DMS153 treated with DMSO at 0.1 percent for 48 hours (cell line): ENCODE data around the gene ESRRG.
A peak's percentile ranks its signal among the peaks of the same experiment; 100 is the strongest.
"Not testable (repeated sequence)": the region's sequence is repeated elsewhere in the genome, so short reads cannot be mapped to it uniquely, and the experiment has no call there.

Experiments used
- DNase-seq: peaks from one replicate; lab custom pipeline; 2025; ENCODE audit not compliant: unreplicated experiment; lab: John Stamatoyannopoulos, UW

Gene ESRRG

DNA sequence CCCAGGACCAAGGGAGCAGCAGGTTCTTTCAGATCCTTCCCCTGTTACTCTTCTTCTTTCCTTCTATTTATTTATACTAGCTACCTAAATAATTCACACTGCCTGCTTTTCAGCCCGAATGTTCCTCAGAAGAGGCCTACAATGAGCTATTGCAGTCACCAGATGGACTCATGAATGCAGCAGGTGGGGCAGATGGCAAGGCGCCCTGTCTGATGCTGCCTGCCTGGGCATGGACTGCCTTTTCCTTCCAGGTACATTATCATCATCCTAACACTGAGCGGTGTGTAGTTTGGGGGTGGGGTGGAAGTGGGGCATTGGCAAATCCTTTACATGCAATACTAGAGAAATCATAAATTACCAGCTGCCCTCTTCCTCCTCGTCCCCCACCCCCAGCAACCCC lies 17.6 kb downstream of the ESRRG start:
- DNase-seq, result peak; percentile 97

- DNase-seq, result not testable (repeated sequence)
Observed at GRCh38 chr1:216704065-216704464, 19.2 kb downstream of the ESRRG start.

DNA sequence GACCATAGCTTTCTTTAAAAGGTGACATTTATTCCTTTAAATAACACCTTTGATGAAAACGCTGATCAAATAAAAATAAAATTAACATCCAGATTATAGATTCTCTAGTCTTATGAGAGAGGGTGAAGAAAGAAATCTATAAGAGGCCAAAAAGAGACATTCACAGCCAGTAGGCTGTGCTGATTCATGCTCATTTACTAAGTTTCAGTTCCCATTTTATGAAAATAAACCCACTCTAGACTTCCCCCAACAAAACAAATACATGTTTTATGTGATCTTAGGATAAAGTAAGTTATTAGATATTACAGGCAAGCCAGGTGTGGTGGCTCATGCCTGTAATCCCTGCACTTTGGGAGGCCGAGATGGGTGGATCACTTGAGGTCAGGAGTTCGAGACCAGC lies 21.1 kb downstream of the ESRRG start:
- no peak for DNase-seq

DNA sequence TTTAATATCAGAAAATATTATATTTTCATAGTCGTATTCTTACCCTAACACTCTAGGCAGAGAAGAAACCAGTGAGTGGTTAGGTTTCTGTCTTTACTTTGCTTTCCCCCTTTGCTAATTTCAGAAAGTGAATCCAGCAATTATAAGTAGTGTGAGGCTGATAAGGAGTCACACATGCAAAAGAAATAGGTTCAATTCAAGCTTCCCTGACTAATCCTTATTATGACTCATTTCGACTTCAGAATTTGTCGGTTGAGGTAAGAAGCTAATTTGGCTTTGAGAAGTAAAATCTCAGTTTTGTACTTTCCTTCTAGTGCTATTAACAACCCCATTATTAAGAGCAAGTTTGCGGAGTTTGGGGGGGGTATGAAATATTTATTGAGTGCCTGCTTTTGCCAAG lies 22.4 kb downstream of the ESRRG start:
- no peak for DNase-seq

DNA sequence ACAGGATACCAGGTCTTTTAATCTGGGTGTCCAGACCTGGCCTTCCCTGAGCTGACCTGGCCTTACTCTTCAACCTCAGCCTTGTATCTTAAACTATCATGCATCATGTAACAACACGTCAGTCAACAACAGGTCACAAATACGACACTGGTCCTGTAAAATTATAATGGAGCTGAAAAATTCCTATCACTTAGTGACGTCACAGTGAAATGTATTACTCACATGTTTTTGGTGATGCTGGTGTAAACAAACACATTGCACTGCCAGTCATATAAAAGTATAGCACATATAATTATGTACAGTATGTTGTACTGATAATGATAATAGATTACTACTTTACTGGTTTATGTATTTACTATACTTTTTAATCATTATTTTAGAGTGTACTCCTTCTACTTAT lies 31.5 kb downstream of the ESRRG start:
- DNase-seq, result no peak

DNA sequence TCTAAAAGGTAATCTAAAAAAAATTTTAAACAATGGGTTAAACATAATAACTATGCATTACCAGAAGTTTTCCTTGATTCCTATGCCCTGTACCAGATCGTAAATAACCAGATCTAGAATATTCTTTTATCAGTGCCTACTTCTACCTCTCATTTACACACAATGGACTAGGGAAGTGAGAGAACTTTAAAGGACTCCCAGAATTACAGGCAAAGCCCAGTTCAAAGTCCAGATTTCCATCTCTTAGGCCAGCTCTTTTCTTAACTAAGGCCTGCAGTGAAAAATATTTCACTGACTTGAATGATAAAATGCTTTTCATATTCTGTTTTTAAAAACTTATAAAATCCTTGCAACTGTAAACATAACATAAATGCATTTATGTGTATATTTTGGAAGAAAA lies 32.6 kb downstream of the ESRRG start:
- DNase-seq, result no peak

- DNase-seq, result no peak
Observed at GRCh38 chr1:216688127-216688657, 35.0 kb downstream of the ESRRG start.

GRCh38 chr1:216686860-216687766 lies 36.1 kb downstream of the ESRRG start:
- DNase-seq, result no peak

DNA sequence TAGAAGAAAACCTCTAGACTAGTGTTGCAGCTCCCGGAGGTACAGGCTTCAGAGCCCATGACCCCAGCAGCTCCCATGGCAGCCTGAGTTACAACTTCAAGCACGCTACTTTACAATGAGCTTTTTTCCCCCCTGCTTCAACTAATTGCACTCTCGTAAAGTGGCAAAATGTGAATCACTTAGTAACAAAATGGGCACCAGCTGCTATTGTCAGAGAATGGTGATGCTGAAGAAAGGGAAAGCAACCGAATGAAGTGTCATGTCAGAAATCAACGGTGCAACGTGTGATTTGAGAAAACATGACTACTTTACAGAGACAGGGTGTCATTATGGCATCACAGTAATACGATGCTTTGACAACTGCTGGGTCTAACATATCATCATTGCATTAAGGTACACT lies 40.5 kb downstream of the ESRRG start:
- DNase-seq, result no peak

- DNase-seq, result no peak
Observed at GRCh38 chr1:216679108-216679507, 44.1 kb downstream of the ESRRG start.

DNA sequence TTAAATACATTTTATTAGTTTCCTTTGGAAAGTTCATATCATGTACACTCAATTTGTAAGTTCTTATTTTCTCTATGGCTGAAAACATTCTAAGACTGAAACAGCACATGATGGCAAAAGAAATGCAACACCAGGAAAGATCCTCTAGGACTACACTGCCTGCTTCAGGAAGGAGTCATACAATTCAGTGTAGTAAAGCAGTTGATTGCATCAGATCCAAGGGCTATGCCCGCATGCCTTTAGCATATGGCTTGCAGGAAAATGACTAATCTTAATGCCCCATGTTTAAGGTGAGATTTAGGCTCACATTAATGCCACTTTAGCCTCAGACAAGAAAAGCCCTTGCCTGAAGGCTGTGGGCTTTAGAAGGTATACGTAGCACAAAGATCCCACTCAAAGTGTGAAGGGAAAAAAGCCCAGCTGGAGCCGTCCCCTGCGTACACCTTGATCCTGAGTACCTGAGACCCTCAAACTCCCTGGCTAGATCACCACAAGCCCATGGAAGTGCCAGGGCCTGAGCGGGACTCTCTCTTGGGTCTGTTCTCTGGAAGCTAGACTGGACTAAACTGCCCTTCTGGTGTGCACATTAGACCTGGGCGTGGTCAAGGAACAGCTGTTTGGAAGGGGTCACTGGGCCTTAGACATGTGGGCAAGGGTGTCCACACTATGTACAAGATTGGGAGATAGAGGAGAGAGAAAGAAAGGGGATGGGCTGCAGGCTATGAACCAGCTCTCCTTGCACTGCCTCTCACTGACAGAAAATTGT lies 52.9 kb downstream of the ESRRG start:
- DNase-seq, result no peak

- DNase-seq, result no peak
Observed at GRCh38 chr1:216666441-216666840, 56.8 kb downstream of the ESRRG start.

DNA sequence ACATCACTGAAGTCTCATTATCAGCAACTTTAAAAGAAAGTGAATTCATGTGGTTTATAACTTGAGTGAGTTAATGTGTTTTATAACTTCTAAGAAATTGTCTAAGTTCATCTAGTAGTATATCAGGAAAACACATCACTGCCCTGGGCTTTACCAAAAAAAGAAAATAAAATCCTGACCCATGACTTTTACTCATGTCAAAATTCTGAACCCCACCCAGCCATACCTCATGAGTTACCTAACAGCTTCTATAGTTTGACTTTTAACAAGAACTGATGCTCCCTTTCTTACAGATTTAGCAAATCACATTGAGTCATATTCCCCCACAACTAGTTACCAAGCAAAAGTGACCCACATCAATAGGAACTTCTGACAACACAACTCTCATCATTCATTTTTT lies 57.4 kb downstream of the ESRRG start:
- DNase-seq, result no peak

DNA sequence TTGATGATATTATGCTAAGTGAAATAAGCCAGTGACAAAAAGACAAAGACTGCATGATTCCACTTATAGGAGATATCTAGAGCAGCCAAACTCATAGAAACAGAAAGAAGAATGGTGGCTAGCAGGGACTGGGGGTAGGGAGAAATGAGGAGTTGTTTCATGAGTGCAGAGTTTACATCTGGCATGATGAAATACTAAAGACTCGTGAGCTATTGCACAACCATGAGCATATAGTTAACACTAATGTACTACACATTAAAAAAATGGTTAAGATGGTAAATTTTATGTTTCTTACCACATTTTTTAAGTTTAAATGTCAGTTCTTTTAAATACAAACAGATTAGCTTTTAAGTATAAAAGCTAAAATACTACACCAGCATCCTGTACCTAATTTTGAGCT lies 57.8 kb downstream of the ESRRG start:
- no peak for DNase-seq

DNA sequence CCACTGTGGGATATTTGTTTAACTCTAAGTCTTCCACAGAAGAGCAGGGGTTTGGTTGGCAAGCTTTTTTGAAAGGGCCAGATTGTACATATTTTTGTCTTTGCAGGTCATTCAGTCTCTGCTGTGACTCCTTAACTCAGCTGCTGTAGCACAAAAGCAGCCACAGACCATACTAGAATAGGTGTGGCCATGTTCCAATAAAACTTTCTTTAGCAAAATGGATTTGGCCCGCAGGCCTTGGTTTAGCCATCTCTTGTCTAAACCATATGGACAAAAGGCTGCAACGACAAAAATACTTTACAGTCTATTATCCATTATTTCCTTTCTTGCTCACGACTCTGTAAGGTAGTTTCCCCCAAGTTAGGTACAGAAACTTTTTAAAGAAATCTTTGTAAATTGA lies 60.5 kb downstream of the ESRRG start:
- no peak for DNase-seq

GRCh38 chr1:216660561-216660960 lies 62.7 kb downstream of the ESRRG start:
- no peak for DNase-seq

DNA sequence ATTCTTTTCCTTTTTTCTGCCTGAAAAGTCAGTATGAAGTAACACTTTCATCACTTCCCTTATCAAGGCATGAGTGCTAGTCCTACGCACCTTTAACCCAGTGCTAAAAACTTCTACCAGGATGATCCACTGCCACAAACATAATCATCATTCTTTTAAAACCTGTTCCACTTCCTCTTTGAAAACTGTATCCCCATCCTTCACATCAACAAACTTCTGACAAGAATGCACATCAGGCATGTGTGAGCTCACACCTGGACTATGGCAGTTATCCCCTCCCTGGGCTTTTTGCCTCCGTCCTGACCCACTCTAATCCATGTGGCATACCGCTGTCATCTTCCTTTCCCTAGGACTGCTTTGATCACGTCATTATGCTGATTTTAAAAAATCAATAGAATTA lies 70.2 kb downstream of the ESRRG start:
- DNase-seq, result no peak

DNA sequence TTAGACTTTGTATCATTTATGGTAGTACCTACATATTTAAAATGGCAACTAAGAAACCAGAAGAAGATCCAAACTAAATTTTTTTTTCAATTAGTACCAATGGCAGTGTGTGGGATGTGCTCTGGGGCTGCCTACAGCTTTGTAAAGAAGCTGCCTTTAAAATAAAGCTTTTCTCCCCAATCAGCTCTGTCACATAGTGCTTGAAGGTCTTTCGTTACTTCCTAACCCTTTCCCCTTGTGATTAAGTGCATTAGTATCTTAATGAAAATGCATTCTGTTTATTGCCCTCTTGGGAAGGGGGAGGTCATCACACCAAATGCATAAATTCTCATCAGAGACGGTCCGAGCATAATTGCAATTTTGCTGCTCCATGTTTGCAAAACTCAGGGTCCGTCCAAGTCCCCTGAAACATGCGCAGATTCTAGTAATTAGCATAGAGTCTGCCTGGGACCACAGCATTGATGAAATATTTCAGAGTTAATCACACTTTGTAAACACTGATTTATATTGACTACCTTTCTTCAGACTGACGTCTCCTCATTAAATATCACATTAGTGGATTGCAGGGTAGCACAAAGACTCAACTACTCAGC lies 71.3 kb downstream of the ESRRG start:
- DNase-seq, result no peak

DNA sequence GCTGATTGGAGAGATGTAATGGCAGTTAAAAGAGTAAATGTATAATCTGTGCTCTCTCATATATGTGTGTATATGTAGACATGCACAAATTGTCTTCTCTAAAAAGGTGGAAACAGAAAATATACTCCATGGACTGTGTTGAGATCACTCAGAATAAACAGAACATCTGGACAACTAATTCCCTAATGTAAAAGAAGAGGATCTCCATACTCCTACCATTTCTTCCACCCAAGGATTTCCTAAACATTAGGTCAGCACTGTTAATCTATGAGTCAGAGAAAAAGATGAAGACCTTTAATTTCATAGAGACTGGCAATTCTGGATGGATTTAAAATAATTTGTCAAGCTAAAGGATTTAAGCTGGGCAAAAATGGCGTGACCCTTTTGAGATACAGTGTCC lies 80.1 kb downstream of the ESRRG start:
- no peak for DNase-seq

GRCh38 chr1:216641669-216642460 lies 81.4 kb downstream of the ESRRG start:
- DNase-seq, result no peak

- no peak for DNase-seq
Observed at GRCh38 chr1:216640100-216640499, 83.1 kb downstream of the ESRRG start.
